Right ventricle myocardium superior (tissue), 1 donor: ENCODE measurements around the gene CWC25. TPM values are rescaled to one million over a fixed set of nuclear protein-coding genes. Genes with fewer than 3 reads are reported as not detected.

Source experiments
- ATAC-seq: fragments of 200-7000 bp; cut with Tn5 transposase; one replicate; pipeline ENCODE4 v1.9.1; 2020; ENCODE audit warnings: mild to moderate bottlenecking; ENCODE audit not compliant: poor library complexity
- DNase-seq: peaks from one replicate; pipeline ENCODE4 v3.0.0-alpha.2; 2020
- intact Hi-C: fragments of 100-400 bp; cut with DNase I; formaldehyde crosslinking; loops from one replicate; pipeline ENCODE4 v1.11.2; 2022
- long read RNA-seq: library from polyadenylated mRNA; unstranded; transcript quantifications from one replicate; pipeline ENCODE4 v2.0.0, GENCODE V29; 2021
- total RNA-seq: library from RNA; stranded (reverse); fragmentation: NEBNext Ultra II Directional; extraction: Animal tissue kit (Norgen Biotek cat#: 25700); gene quantifications from one replicate; pipeline ENCODE4 v1.2.1, GENCODE V29; 2021
- donor health status: DM: no; HTN: yes; CAD: no; lungs with severe emphysema.

The CWC25 gene
- total RNA-seq, result 7.6 TPM
- long read RNA-seq, transcript CWC25-202 (10 exons, 3,234 nt), result major isoform, 15 of 19 reads
- long read RNA-seq, partial matches to known transcripts, result 1 of 19 reads
- long read RNA-seq, other reads (novel, unspliced or antisense), result 3 of 19 reads

DNA sequence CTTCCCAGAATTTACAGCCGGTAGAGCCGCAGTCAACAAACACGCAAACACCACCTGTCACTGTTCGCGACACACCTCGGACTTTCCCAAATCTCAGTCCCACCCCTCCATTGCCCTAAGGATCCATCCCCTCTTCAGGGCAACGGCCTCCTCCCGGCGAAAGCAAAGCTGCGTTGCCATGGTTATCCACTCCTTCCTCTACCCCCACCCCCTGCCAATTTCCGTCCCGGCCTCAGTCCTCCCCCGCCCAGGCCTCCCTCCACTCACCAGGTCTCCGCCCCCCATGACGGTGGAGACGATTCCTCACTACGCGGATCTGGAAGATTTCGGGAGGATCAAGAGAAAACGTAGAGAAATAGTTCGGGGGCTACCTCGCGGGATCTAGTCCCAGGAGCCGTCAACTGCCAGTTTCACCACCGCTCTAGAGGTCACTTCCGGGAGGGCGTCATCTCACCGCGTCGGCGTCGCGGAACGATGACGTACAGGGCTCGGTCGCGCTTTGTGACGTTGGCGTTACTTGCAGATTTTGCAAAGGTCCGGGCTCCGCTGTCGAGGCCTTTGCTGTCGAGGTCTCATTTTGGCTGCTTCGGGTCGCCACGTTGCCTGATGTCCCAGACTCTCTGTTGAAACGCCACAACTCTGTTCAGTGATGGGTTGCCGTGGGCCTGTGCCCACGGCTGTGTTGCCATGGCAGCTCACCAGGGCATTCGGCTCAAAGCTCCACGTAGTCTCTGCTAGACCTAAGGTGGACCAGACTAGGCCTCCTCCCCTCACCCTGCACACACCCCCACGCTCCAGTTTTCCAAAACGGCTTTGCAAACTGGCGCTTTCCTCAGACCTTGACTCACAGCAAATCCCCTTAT is at the start of gene CWC25:
Gene CWC25 (minus strand): TSS at position 423 of the 863 bp plus-strand sequence. CDS start 138 bp downstream, at position 285.
- intact Hi-C loops, result no loop called here
- DNase-seq (peak; percentile 98), ATAC-seq (peak; percentile 96)

DNA sequence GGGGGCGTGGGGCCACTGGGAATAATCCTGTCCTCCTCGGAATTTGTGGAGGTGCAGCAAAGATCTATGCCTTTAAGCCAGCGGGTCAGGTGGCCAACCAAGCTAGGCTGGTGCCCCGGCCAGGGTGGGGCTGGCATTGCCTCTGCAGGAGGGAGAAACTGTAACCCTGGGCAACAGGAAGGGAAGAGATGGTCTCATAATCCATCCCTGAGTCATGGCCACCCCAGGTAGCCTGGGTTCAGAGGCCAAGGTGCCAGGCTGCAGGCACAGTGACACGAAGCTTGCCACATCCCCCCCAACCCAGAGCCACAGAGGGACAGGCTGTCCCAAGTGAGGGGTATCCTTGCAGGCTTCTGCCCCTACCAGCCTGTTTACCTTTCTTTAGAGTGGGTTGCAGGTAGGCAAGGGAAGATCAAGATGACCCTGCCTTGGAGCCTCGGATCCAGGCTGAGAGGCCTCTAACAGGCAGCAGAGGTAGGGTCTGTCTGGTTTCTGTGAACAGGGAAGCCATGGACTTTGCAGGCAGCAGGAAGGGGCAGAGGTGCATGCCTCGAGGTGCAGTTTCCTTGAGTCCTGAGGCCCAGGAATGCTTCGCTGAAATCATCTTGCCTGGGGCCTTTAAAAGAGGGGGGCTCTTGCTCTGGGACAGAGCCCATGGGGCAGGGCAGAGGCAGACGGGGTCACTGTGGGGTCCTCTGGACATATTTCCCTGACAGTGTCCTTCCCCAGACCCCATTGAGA is 48.7 kb upstream of the CWC25 start:
- peak; percentile 33 for DNase-seq
- intact Hi-C loops, result no loop called here
- ATAC-seq, result no peak

DNA sequence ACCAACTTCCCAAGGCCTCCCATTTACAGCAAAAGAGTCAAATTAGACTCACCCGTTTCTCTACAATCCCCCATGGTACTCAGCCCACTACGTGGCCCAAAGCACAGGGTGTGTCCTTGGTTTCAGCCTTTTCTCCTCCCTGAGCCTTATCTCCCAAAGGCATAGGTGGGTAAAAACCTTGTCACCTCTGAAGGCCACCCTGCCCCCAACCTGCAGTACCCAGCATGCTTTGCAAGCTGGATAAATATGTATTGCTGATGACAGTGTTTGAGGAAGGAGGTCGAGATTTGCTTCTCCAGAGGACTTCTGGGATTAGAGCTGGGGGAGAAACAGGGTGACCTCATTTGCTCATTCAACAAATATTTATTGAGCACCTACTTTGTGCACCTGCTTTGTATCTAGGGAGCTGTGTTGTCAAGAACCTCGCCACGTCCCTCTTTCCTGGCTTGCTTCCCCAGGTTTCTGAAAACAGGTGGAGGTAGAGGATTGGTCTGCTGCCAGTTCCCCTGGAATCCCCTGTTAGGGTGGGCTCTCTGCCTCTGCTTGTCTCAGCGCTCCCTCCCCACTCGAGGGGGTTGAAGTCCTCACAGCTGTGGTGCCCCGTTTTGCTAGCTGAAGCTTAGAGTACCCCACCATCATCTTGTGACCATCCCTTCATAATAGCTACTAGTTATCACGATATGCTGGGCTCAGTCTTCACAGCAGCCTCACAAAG is 47.7 kb upstream of the CWC25 start:
- intact Hi-C loops, result no loop called here
- no peak for ATAC-seq
- no peak for DNase-seq

DNA sequence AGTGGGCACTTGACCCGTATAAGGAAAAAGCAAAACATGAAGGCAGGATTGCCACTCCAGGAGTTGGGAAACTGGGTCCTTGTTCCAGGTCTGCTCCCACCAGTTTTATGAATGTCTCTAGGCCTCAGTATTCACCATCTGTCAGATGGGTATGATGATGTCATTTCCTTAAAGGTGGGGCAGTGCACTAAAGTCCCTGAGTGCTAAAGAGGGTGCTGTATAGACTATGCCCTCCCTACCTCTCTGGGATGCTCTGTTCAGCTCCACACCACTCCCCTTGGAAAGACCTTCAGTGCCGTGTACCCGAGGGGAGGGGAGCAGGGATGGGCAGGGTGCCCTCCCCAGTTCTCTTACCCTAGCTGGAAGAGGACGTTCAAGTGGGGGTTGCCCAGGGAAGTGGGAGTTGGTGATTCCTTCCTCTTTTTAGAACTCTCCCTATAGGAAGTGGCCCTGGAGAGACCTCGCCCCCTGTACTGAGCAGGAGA is 46.9 kb upstream of the CWC25 start:
- intact Hi-C loops, result no loop called here
- DNase-seq (no peak), ATAC-seq (no peak)

DNA sequence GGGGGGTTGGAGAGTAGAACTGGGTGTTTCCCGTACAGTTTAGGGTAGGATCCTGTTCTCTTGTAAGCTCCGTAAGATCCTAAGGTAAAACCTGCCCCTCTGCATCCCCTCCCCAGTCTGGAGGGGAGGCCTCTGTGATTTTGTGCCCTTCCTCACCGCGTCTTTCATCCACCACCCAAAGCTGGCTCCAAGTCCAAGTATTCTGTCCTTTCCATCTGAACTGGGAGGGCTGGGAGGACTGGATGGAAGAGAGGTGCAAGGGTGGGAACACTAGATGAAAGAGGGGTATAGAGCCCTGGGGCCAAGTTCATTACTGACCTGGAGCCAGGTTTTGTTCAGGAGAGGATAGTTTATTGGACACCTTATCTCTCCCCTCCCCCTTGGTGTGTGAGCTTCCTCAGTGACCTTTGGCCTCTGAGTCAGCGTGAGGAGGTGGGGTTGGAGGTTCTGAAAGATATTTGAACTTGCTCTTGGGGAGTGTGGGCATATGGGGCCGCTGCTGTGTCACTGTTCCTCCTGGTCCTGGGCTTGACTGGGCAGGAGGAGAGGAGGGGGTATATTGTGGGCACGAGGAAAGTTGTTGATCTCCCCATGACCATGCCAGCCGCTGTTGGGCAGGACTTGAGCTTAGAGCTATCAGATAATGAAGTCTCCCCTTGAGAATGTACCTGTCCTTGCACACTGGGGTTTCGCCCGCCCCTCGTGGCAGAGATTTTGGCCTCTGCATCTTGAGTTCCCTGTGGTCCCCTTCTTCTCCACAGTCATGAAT is 46.3 kb upstream of the CWC25 start:
- ATAC-seq, result no peak
- intact Hi-C loops, result no loop called here
- peak; percentile 64 for DNase-seq

DNA sequence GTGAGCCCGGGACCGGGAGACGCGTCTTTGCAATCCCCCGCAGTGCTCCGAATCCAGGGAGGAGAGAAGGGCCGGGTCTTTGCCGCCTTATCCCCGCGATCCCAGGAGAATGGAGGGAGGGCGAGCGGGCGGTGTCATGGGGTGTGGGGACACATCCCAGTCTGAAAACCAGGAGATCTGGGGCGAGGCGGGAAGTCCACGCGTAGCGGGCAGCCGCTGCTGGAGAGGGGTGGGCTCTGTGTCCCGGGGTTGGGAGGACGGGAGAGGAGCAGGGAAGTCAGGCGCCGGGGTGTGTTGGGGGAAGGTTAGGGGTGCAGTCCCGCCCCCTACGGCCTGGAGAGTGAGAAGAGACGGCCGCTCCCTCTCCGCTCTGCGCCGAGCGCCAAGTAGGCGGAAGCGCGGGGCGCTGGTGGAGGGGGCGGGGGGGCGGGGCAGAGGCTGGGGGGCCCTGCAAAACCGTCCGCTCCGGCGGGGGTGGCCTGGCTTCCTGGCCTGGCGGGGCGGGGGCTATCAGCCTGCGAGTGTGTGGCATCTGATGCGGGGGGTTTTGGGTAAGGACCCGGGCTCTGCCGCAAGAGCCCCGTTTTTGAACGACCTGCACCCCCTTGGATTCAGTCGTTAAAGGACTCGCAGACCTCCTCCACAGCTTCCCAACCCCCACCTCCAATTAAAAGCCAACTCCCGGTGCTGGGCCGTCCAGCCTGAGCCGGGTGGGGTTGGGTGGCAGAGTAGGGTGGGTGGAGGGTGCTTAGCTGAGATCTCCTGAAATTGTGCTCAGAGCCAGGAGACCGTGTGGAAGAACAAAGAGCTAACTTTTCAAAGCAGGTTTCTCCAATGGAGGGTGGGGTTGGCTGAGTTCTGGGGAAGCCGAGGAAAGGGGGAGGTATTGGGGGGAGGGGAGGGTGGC is 45.4 kb upstream of the CWC25 start:
- intact Hi-C loops, result no loop called here
- DNase-seq (peak; percentile 90), ATAC-seq (peak; percentile 64)

DNA sequence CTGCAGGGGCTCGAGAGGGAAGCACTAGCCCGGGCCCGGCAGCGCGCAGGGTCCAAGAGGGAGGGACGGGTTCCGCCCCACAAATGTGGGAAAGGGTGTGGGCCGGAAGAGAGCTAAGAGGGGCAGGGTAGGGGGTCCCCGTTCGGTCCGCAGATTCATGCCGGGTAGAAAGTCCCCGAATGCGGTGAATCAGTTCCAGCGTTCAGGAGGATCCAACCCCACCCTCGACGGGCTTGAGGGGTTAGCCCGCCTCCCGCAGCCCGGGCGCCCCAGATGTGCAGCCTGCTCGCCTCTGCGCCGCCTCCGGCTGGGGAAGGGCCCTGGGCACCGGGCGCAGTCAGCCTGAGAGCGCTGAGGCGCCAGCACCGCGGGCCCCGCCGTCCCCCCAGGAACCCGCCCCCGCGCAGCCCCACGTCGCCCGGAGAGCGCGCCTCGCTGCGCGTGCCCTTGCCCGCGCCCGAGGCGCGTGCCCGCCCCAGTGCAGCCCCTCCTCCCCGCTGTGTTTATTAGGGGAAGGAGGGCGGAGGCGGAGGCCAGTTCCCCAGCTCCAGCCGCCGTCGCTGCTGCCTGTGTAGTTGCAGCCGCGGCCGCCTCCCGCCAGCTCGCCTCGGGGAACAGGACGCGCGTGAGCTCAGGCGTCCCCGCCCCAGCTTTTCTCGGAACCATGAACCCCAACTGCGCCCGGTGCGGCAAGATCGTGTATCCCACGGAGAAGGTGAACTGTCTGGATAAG is 44.6 kb upstream of the CWC25 start, which contains the start of gene LASP1:
Gene LASP1 (plus strand): TSS at position 533 of the 733 bp plus-strand sequence. CDS start 132 bp downstream, at position 665.
- ATAC-seq, result peak; percentile 88
- peak; percentile 93 for DNase-seq
- intact Hi-C loops, result no loop called here

DNA sequence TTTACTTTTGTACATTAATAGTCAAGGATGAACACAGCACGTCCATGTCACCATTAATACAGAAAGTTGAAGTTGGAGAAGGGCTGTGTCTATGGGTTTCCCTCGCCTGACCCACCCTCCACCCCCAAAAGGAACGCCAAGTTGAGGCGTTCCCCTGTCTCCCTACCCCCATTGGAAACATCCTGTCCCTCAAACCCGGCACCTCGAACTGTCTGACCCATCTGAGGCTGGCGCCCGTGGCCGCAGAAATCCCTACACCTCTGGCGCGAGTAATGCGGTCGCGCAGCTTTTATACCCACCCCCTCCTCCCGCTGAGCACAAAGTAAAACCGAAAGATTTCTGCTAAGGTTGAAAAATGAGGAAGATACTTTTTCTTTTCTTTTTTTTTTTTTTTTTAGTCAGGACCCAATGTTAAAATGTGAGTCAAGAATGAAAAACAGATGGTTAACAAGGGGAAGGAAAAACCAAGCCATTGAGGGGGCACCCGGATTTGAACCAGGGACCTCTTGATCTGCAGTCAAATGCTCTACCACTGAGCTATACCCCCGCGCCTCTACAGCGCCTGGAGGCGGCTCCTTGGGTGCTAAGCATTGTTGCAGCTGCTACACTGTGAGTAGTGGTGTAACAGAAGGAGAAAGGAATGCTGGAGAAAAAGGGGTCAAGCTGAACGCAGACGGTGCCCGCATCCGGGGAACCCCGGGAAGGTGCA is 43.9 kb upstream of the CWC25 start:
- intact Hi-C loops, result no loop called here
- peak; percentile 75 for ATAC-seq
- DNase-seq, result peak; percentile 92

DNA sequence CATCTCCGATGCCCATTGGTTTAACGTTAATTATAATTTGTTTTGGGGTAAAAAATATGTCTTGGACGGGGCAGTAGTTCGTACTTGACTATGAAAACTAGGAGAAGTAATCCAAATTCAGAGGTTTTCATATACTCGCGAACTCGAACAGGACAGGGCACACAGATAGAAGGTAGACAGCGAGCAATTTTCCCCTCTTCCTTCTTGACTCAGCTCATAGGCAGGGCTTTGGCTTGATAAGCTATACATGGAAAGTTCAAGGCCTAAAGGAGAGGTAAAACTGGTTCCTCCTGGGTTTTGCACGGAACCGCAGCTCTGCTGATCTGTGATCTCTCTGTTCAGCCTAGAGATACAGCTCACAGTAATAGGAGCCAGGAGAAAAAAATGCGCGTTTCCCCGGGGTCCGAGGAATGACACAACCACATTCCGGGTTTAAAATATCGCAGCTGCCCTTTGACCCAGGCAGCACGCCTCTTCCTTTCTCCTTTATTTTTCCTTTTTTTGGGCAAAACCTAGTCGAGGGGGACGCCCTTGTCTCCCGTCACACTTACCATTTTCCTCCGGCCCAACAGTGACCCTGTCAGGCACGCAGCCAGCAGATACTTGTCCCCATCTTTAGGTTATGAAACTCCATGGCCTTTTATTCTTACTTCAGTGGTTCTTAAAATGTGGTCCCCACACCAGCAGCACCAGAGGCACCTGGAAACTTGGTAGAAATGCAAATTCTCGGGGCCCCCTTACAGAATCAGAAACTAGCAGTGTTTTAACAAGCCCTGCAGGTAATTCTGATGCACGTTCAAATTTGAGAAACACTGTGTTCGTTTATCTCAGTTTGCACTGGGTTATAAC is 43.1 kb upstream of the CWC25 start:
- intact Hi-C loops, result no loop called here
- DNase-seq (peak; percentile 76), ATAC-seq (peak; percentile 14)

DNA sequence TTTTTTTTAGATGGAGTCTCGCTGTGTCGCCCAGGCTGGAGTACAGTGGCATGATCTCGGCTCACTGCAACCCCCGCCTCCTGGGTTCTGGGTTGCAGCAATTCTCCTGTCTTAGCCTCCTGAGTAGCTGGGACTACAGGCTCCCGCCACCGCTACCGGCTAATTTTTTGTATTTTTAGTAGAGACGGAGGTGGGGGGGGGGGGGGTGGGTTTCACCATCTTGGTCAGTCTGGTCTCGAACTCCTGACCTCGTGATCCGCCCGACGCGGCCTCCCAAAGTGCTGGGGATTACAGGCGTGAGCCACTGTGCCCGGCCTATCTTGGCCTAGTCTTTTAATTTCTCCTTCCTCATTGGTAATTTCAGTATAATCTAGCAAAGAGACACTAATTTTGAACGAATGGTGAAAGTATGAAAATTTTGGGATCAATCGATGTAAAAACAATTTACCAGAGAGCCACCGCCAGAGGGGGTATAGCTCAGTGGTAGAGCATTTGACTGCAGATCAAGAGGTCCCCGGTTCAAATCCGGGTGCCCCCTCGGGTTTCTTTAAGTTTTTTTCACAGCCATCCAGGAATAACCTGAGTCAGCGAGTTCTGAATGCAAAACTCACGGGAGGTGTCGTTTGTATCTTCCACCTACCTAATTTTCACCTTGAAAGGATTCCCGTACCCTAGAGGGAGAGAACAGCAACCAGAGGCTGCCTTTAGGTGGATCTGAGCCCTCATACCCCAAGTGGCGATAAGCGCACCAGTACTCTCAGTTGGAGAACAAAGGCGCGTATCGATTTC is 42.3 kb upstream of the CWC25 start:
- peak; percentile 70 for DNase-seq
- intact Hi-C loops, result no loop called here
- ATAC-seq, result no peak

DNA sequence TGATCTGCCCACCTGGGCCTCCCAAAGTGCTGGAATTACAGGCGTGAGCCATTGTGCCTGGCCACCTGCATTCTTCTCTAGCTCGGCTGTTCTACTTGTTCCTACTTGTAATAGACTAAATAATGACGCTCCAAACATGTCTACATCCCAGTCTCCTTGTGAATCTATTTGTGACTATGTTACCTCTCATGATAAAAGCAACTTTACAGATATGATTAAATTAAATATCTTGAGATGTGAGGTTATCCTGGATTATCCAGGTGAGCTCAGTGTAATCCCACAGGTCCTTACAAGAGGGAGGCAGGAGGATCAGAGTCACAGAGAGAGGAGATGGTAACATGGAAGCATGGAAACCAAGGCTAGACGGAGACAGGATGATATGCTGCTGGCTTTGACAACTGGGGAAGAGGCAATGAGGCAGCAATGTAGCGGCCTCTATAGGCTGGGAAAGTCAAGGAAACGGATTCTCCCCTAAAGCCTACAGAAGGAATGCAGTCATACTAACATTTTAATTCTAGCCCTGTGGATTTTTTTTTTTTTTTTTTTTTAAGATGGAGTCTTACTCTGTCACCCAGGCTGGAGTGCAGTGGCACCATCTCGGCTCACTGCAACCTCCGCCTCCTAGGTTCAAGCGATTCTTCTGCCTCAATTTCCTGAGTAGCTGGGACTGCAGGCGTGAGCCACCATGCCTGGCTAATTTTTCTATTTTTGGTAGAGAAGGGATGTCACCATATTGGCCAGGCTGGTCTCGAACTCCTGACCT is 39.7 kb upstream of the CWC25 start:
- ATAC-seq (no peak), DNase-seq (no peak)

DNA sequence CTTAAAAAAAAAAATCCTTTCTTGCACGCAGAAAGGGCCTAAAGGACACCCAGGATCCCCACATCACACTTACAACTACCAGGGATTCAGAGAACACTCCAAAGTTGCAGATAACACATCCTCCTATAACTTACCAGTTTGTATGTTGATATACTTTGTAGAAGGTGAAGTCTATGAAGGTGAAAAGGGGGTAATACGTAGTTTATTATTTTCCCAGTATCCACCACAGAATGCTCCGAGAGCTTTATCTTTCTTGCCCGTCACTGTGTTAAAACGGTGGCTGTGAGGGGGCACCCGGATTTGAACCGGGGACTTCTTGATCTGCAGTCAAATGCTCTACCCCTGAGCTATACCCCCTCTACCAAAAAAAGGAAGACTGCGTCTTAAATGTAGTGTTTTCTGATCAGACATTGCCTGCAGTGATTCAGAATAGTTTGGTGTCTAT is 36.3 kb upstream of the CWC25 start:
- intact Hi-C loops, result no loop called here
- no peak for DNase-seq
- no peak for ATAC-seq

More for the DNA sequence above, 39.7 kb upstream of the CWC25 start:
- intact Hi-C loops, result no loop called here

DNA sequence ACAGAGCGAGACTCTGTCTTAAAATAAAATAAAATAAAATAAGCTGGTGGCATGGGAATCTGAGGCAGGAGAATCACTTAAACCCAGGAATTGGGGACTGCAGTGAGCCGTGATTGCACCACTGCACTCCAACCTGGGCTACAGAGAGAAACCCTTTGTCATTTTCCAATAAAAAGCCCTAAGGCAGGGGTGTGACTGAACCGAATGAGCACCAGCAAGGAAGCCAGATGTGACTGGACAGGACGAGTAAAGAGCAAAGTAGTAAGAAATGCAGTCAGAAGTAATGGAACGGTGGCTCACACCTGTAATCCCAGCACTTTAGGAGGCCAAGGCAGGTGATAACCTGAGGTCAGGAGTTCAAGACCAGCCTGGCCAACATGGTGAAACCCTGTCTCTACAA is 32.1 kb upstream of the CWC25 start:
- intact Hi-C loops, result no loop called here
- ATAC-seq, result no peak
- no peak for DNase-seq
